Endodermal cell (in vitro differentiated cells): ENCODE measurements around the gene ACSS1. TPM values are rescaled to one million over a fixed set of nuclear protein-coding genes. Genes with fewer than 3 reads are reported as not detected.

Source experiments
- DNase-seq: peaks from one replicate; pipeline ENCODE4 v3.0.0-alpha.2; 2017
- H3K27ac ChIP-seq: 2 replicates; pipeline ENCODE4 v1.5.1; 2013; ENCODE audit warnings: mild to moderate bottlenecking, low read depth, low read length, moderate library complexity
- H3K27me3 ChIP-seq: 2 replicates; pipeline ENCODE4 v1.6.1; 2013; ENCODE audit warnings: mild to moderate bottlenecking, low read length, moderate library complexity; ENCODE audit not compliant: insufficient read depth, control insufficient read depth, poor library complexity, severe bottlenecking
- H3K36me3 ChIP-seq: 2 replicates; pipeline ENCODE4 v1.7.0; 2013; ENCODE audit warnings: mild to moderate bottlenecking, low read length, moderate library complexity; ENCODE audit not compliant: control insufficient read depth, insufficient read depth
- H3K4me1 ChIP-seq: one replicate; pipeline ENCODE4 v1.7.0; 2013; ENCODE audit warnings: low read length; ENCODE audit not compliant: control insufficient read depth, insufficient read depth
- H3K4me3 ChIP-seq: 2 replicates; pipeline ENCODE4 v1.5.1; 2013; ENCODE audit warnings: mild to moderate bottlenecking, low read length, moderate library complexity
- H3K9ac ChIP-seq: 2 replicates; pipeline ENCODE4 v1.6.1; 2013; ENCODE audit warnings: mild to moderate bottlenecking, low read length, moderate library complexity; ENCODE audit not compliant: poor library complexity, severe bottlenecking; ENCODE audit errors: extremely low read depth
- H3K9me3 ChIP-seq: 2 replicates; pipeline ENCODE4 v1.6.1; 2013; ENCODE audit warnings: mild to moderate bottlenecking, low read length, moderate library complexity; ENCODE audit not compliant: control insufficient read depth
- H3K27ac Mint-ChIP-seq: 2 replicates; pipeline ENCODE4 v1.8.0; 2020; ENCODE audit warnings: mixed read lengths
- H3K27me3 Mint-ChIP-seq: 2 replicates; pipeline ENCODE4 v1.8.0; 2021; ENCODE audit warnings: mild to moderate bottlenecking, mixed read lengths; ENCODE audit not compliant: insufficient read depth
- H3K36me3 Mint-ChIP-seq: 2 replicates; pipeline ENCODE4 v1.8.0; 2020; ENCODE audit warnings: low read depth, mixed read lengths
- H3K4me1 Mint-ChIP-seq: 2 replicates; pipeline ENCODE4 v1.8.0; 2020; ENCODE audit warnings: mixed read lengths
- H3K4me3 Mint-ChIP-seq: 2 replicates; pipeline ENCODE4 v1.8.0; 2020; ENCODE audit warnings: mild to moderate bottlenecking, moderate library complexity, mixed read lengths
- H3K9me3 Mint-ChIP-seq: 2 replicates; pipeline ENCODE4 v1.8.0; 2020; ENCODE audit warnings: mild to moderate bottlenecking, mixed read lengths
- CTCF ChIP-seq: fragments of 200-600 bp; sonication (generic); conservative IDR thresholded peaks from 2 replicates; pipeline ENCODE4 v1.5.0; 2021; ENCODE audit warnings: antibody characterized with exemption, mild to moderate bottlenecking
- WGBS, 2 experiments: methylation state at CpG; one replicate each; pipeline versions ENCODE4 v1.1.5 to v1.1.7; 2013; ENCODE audit warnings: missing lambda C conversion rate in 2 of 2, mixed read lengths in 1 of 2; ENCODE audit not compliant: insufficient coverage in 1 of 2, insufficient read length in 1 of 2; 5-methylcytosine and 5-hydroxymethylcytosine counted together
- long read RNA-seq, 4 experiments: library from polyadenylated mRNA in 2 of 4; library from RNA in 1 of 4; library from capped mRNA in 1 of 4; stranded (forward) in 3 of 4; unstranded in 1 of 4; transcript quantifications; one replicate each; pipeline ENCODE4 v2.0.0, GENCODE V29; 2020 to 2021; ENCODE audit warnings: inconsistent platforms in 1 of 4
- polyA plus RNA-seq, 2 experiments: library from polyadenylated mRNA; stranded (reverse); fragments of 50-300 nt; gene quantifications; one replicate each; pipeline ENCODE4 v1.2.3, GENCODE V29; 2013
- total RNA-seq, 2 donors: library from RNA; stranded (reverse); fragmentation: NEBNext Ultra II Directional in 1 of 2; extraction: Animal tissue kit (Norgen Biotek cat#: 25700) in 1 of 2; gene quantifications; 2 replicates in 1 of 2; 3 replicates in 1 of 2; pipeline ENCODE4 v1.2.1, GENCODE V29; 2021

Gene ACSS1
- under 1 TPM in 1 of 2 donors, not detected in 1; 0.22 TPM for total RNA-seq
- 0.68 TPM for polyA plus RNA-seq (2013, experiment 1 of 2)
- 0.50 TPM for polyA plus RNA-seq (2013, experiment 2 of 2)
- long read RNA-seq, experiment 1: 0 reads
- long read RNA-seq, experiment 2: 0 reads
- long read RNA-seq, experiment 3, partial matches to known transcripts: 1 of 1 reads
- long read RNA-seq, experiment 3, other reads (novel, unspliced or antisense): 0 of 1 reads
- long read RNA-seq, experiment 4: 0 reads

DNA sequence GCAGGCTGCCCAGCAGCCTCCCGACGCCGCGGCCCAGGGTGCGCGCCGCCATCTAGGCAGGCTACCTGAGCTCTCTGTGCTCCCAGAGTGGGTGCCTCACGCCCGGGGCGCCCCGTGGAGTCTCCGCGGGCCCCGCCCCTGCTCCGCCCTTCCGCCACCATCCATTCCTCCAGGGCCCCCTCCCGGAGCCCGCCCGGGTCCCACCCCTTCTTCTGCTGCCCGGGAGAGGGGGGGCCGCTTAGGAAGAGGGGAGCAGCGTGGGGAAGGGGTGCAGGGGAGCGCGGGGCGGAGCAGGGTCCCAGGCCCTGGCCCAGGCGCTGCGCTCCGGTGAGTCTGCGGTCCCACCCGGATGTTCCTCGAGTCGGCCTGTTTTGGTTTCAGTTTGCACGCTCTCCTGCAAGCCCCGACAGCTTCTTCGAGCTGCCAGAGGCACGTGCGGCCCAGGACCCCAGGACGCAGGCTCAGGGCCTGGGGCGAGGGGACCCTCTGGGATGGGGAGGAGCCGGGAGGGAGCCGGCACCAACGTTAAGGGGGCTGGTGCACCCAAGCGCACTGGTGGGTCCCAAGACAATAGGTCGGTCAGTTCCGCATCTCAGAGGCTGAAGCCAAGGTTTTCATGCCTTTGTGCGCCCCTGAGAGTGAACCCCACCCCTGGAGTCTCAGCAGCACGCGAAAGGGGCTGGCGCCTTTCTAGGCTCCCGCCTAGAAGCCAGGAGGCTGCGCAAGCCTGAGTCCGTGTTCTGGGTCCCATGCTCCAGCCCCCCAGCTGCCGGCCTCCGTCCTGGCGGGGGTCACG, at the start of gene ACSS1:
Gene ACSS1, minus strand, starts transcription at position 89 of the 796 bp plus-strand sequence. Its CDS starts 37 bp downstream, at position 52.
- Mint-ChIP-seq H3K27ac (no peak within 1 kb of the TSS), H3K4me3 (peak within 1 kb of the TSS; percentile 48), H3K9me3 (no peaks in the 10 kb centered on the region), H3K4me1 (peaks cover 3% of the 10 kb centered on the region), H3K27me3 (peaks cover 98% of the 10 kb centered on the region), H3K36me3 (no peaks in the 10 kb centered on the region)
- WGBS, 2 experiments: 14 to 26% methylated on average over 14 to 56 of the region's 56 CpGs
- Histone ChIP-seq H3K4me3 (peak within 1 kb of the TSS; percentile 49), H3K27me3 (peaks cover 100% of the 10 kb centered on the region), H3K4me1 (no peaks in the 10 kb centered on the region), H3K9me3 (no peaks in the 10 kb centered on the region), H3K36me3 (no peaks in the 10 kb centered on the region), H3K9ac (no peak within 1 kb of the TSS), H3K27ac (no peak within 1 kb of the TSS)
- peak; percentile 77 for DNase-seq
- no peak for TF ChIP-seq CTCF

DNA sequence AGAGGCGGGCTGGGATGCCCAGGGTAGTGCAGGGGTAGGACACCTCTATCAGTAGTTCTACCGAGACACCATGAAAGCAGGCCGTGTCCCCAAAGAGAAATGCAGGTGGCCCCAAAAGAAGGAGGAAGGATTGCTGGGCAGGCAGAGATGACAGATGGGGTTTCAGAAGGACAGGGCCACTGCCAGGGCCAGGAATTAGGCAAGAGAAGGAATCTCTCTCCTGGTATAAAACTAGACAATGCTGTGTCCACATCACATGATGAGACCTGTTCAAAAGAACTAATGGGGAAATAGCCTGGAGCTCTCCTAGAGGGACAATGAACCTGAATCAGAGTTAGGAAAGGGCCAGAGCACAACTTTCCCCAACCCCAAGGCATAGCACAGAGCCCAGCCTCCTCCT, 45.6 kb upstream of the ACSS1 start:
- H3K27me3 ChIP-seq: peaks cover 4% of the 10 kb centered on the region
- Mint-ChIP-seq H3K27me3 (peaks cover 19% of the 10 kb centered on the region), H3K9me3 (peaks cover 5% of the 10 kb centered on the region), H3K4me3 (no peak overlapping the region), H3K27ac (no peak overlapping the region), H3K36me3 (no peaks in the 10 kb centered on the region), H3K4me1 (no peaks in the 10 kb centered on the region)
- DNase-seq: no peak
- H3K9ac ChIP-seq: no peak overlapping the region
- no peak for TF ChIP-seq CTCF
- WGBS, 2 experiments: 88 to 91% methylated on average over 3 of the region's 3 CpGs
- no peaks in the 10 kb centered on the region for H3K36me3 ChIP-seq
- H3K27ac ChIP-seq: no peak overlapping the region
- H3K9me3 ChIP-seq: no peaks in the 10 kb centered on the region
- no peaks in the 10 kb centered on the region for H3K4me1 ChIP-seq
- H3K4me3 ChIP-seq: no peak overlapping the region

- Histone ChIP-seq H3K4me3 (no peak overlapping the region), H3K4me1 (no peaks in the 10 kb centered on the region), H3K36me3 (no peaks in the 10 kb centered on the region), H3K9ac (no peak overlapping the region), H3K27me3 (peaks cover 4% of the 10 kb centered on the region), H3K27ac (no peak overlapping the region), H3K9me3 (no peaks in the 10 kb centered on the region)
- DNase-seq: no peak
- no peak for TF ChIP-seq CTCF
- Mint-ChIP-seq H3K4me1 (no peaks in the 10 kb centered on the region), H3K36me3 (no peaks in the 10 kb centered on the region), H3K27me3 (peaks cover 10% of the 10 kb centered on the region), H3K27ac (no peak overlapping the region), H3K9me3 (peaks cover 5% of the 10 kb centered on the region), H3K4me3 (no peak overlapping the region)
- 89 to 90% methylated on average over 2 to 3 of the region's 3 CpGs for WGBS, 2 experiments
Observed at GRCh38 chr20:25100914-25101313, 43.0 kb upstream of the ACSS1 start.
